Transverse colon (tissue), 4 donors: ENCODE results near the gene TMTC2.

Source experiments
- EP300 ChIP-seq: sonication (generic); formaldehyde crosslinking; IDR thresholded peaks from one replicate; pipeline ENCODE4 v1.6.1; 2017; ENCODE audit warnings: antibody characterized with exemption, low read depth
- POLR2AphosphoS5 ChIP-seq, 3 donors: sonication (generic); formaldehyde crosslinking; IDR thresholded peaks; one replicate each; pipeline ENCODE4 v1.6.1; 2016; ENCODE audit warnings: antibody characterized with exemption in 3 of 3
- TF ChIP-seq, protein P1 (sequence below), 5 experiments: fragments of 200-600 bp in 3 of 5; fragments of 450-650 bp in 2 of 5; sonication (generic) in 3 of 5; IDR thresholded peaks; 1 replicate in 2 of 5; 2 replicates in 3 of 5; pipeline ENCODE4 v1.5.1; 2016 to 2017; ENCODE audit warnings: antibody characterized with exemption in 5 of 5, inconsistent platforms in 3 of 5, mild to moderate bottlenecking in 2 of 5, moderate library complexity in 1 of 5

DNA sequence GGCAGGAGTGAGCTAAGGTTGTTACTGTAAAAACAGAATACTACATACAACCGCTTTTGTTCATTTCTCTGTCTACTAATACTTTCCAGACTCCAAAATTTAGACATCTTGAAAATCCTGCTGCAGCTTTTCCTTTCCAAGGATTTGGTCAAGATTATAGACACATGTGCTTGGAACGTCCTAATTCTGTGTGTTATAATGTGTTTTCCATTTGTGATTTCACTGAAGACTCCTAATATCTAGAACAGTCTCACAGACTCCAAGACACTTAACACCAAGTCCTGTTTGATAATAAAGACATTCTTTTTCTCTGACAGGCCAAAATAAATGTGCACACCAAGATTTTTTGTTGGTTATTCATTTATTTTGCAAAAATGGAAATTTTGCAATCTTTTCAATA lies 41.8 kb upstream of the TMTC2 start:
- TF ChIP-seq EP300 (no peak), POLR2AphosphoS5 (IDR thresholded peaks at IDR 0.05) (no peak)
- TF ChIP-seq, protein P1, sequence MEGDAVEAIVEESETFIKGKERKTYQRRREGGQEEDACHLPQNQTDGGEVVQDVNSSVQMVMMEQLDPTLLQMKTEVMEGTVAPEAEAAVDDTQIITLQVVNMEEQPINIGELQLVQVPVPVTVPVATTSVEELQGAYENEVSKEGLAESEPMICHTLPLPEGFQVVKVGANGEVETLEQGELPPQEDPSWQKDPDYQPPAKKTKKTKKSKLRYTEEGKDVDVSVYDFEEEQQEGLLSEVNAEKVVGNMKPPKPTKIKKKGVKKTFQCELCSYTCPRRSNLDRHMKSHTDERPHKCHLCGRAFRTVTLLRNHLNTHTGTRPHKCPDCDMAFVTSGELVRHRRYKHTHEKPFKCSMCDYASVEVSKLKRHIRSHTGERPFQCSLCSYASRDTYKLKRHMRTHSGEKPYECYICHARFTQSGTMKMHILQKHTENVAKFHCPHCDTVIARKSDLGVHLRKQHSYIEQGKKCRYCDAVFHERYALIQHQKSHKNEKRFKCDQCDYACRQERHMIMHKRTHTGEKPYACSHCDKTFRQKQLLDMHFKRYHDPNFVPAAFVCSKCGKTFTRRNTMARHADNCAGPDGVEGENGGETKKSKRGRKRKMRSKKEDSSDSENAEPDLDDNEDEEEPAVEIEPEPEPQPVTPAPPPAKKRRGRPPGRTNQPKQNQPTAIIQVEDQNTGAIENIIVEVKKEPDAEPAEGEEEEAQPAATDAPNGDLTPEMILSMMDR (IDR thresholded peaks at IDR 0.05), result no peak
